HG03159 (cell line): ENCODE data around the gene AIG1.
A peak's percentile ranks its signal among the peaks of the same experiment; 100 is the strongest.
"Not testable (repeated sequence)": the region's sequence is repeated elsewhere in the genome, so short reads cannot be mapped to it uniquely, and the experiment has no call there.

Experiments
- ATAC-seq: cut with Tn5 transposase; IDR thresholded peaks from one replicate; pipeline ENCODE4 v1.9.1; 2021; ENCODE audit warnings: mild to moderate bottlenecking, moderate library complexity; ENCODE audit not compliant: unreplicated experiment

Gene AIG1

DNA sequence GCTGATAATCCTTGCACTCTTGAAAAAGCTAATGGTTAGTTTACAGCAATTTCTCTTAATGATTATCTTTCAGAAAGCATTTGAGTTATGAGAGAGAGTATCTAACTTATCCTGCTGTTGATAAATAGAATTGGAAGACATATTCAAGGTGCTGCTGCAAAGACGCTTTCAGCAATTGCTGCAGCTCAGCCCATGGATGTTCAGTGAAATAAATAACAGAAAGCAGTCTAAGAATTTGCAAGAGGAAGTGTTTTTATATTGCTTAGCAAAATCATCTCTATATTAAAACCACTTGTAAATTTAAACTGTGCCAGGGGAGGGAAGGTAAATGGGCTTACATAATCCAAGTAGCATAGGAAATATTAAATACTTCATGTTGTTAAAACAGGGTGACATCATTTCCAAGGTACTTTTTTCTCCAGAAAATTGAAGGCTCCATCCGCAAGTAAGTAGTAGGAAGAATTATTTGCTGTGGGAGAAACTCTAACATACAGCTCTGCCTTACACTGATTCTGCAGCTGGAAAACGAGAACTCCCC lies 201.3 kb downstream of the AIG1 start:
- no peak for ATAC-seq

DNA sequence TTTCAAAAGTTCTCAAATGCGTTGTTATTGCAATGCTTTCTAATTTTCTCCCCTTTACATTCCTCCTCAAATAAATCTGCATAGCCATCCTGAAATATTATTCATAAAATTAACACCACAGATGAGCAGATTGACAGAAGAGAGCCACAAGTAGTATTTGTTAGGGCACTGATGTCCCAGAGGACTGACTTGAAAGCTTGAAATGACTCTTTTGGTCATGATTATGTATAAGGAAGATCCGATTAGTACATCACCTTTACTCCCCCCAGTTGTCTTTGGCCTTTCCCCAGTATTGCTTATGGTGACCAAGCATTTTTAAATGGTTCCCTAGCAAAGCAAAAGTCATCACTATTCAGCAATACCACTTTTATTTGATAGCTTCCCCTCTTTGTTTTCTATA lies 202.2 kb downstream of the AIG1 start:
- no peak for ATAC-seq

DNA sequence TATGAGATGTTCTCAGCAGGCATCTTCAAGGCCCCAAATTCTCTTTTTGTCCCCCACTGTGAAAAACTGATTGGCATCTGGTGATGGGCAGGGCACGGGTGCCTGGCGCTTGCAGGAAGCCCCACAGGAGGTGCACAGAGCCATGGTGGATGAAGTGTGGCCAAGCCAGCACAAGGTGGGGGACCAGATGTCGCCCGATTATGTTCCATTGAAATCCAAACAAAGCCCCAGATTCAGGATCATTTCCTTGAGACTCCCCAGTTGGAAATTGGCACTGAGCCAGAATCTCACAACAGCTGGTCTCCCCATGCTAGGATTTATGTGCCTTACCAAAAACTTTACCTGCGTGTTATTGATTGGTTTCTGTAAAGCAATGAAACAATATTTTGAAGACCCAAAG lies 203.7 kb downstream of the AIG1 start:
- no peak for ATAC-seq

DNA sequence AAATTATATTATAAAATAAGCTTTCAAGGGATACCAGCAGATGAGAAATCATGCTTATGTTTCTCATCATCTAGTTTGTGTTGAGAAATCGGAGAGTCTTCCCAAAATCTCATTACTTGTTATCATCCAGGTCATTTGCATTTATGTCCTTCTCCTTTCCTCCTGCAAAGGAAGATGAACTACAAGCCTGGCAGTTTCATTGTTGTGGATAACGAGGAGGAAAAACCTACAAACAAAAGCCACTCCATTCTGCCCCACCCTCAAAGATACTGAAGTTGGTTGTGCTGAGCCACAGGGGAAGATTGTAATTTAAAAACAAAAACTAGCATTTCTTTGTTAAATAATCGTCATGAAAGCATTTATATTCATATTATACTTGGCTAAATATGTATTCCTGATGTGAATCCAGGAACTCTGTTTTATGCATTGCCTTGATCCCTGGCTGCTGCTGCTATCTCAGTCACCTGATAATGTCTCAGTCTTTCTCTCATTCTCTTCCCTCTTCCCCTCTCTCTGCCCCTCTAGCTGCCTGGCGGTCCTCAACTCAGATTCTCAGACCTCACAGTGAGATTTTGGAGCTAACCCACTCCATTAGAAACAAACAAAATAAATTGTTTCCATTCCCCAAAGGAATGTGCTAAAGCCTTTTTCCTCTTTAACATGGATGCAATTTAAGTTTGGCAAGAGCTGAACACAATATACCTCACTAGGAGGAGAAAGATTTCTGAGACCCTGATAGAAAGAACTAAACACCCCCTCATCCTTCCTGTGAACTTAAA lies 204.5 kb downstream of the AIG1 start:
- no peak for ATAC-seq

DNA sequence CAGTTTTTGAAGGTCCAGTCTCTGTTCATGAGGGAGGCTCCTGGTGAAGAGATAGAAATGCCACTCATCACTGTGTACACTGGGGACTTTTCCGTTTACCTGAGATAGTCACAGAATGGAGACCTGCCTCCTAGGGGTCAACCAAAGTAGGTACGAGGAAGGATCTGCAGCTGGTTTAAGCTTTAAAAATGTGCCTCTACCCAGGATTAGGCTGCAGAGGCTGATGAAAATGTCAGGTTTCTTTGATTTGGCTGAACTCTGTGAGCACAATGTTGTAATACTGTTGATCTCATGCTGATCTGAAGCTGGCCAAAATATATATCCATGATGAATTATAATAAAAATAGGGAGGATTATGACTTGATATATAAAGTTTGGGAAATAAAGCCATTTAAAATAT lies 207.1 kb downstream of the AIG1 start:
- ATAC-seq = no peak

DNA sequence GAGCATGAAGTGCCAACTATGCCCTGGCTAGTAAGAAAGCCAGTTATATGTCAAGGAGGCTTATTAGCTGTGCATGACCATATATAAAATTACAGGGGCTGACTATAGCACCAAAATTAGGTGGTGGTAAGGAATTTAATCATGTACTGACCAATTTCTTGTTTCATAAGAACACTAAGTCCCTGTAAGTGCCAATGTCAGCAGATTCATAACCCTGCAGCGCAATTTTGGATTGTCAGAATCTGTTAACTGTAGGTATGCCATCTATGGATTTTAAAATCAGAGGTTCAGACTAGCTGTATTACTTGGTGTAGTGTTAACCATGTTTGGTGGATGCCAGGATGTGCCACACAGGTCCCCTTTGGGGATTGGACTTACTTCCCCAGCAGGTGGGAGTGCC lies 207.8 kb downstream of the AIG1 start:
- ATAC-seq = no peak

DNA sequence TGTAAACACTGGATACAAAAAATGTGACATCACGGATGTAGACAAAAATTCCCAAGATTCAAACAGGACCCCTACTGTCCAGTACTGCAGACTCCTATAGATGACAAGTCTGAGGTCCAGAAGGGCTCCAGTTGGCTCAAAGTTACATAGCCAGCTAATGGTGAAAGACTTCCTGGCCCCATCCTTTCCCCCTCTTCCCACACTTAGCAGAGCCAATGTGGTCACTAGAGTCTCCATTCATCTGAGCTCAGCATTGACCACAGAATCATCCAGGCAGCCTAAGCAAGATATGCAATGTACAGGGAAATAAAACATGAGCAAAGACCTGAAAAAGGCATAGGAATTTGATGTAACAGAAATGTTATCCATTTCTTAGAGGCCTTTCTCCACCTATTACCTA lies 209.3 kb downstream of the AIG1 start:
- ATAC-seq = no peak

DNA sequence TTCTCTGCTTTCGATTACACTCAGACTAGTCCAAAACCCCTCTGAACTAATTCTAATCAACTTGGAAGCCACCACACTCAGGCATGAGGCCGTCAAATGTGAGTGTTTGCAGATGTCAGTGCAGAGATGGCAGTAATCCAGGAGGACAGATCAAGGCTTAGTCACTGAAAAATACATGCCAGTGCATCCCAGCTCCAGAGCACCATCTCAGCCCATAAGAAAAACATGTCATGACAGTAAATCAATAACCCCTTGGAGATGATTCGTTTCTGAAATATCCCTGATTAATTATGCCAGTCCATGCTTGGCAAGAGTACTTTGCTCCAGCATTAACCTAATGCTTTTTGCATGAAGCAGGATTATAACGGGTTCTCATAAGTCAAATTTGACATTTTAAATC lies 210.3 kb downstream of the AIG1 start:
- no peak for ATAC-seq

DNA sequence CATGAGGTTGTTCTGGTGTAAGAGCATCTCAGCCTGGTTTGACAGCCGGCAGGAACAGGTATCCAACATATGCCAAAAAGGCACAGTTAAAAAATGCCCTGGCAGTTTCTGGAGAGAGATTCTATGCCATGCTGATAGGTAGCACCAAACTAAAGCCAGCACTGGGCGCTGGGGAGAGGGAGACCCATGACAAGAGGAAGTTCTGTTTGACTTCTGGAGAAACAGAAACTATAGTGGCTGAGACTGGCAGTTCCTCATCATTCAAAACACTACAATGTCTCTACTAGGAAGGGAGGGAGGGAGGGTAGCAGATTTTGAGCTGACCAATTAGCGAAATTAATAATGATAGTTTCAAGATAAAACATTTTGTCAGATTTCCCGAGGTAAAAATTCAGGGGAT lies 215.7 kb downstream of the AIG1 start:
- peak; percentile 97 for ATAC-seq

DNA sequence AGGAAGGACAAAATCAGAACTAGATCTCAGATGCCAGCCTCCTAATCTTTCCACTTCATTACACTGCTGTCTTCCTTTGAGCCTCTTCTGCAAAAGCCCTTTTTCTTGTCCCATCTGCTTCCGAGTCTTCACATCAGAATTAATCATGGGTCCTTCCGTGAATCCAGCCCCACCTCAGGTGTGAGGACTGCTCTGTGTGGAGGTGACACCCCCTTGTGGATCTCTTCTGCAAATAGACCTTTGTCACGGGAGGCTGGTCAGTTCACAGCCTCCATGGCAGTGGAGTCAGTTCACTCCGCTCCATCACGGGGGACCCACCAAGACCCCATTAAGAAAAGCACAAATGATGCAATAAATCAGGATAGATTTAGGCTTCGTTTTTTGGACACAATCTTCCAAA lies 218.7 kb downstream of the AIG1 start:
- no peak for ATAC-seq

DNA sequence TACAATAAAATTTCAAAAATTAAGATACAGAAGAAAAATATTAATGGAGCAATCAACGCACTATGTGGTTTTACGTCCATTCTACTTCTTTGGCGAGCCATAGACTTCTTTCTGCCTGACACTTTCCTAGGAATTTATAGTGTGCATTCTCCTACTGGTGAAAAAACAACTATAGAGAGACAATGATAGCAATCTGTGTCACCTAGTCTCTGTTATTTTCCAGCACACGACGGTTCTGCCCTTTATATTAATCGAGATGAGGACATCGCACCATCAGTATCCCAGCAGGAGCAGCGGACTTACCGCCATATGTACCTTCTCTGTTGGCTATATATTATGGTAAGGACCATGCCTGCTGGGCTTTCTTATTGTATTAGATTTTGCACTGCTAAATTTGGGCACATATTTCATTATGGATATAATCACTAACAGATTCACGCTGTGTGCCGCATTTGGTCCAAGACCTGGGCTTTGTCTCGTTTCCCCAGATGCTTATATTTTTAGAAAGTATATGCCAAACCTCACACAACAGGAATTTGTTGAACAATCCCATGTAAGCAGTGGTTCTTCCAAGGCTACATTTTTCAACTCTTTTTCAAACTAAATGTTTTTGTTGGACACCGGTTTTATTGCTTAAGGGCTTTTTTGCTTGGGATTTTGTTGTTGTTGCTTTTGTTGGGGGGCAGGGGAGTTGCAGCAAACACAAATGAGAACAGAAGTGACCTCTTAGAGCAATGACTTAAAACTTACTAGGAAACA lies 223.4 kb downstream of the AIG1 start:
- no peak for ATAC-seq

DNA sequence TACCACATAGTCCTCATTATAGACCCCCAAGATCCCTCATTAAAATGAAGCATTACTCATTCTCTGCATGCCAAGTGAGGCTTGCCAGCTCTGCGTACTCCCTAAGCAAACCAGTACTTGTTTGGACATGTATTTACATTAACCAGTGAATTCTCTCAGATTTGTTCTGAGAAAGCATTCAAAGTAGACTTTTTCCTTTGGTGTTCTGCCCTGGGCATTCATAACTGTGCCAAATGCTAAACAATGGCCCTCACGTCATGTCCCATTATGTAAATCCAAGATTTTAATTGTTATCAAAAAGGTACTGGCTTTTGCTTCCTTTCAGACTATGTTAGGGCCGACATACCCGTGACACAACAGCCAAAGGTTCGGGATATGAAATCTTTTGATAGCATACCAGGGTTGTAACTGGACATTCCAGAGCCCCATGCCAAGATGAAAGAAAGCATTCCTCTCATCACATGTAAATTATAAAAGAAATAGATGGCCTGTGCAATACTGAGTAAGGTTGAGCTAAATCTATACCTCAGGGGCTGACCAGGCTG lies 225.6 kb downstream of the AIG1 start:
- ATAC-seq = no peak

DNA sequence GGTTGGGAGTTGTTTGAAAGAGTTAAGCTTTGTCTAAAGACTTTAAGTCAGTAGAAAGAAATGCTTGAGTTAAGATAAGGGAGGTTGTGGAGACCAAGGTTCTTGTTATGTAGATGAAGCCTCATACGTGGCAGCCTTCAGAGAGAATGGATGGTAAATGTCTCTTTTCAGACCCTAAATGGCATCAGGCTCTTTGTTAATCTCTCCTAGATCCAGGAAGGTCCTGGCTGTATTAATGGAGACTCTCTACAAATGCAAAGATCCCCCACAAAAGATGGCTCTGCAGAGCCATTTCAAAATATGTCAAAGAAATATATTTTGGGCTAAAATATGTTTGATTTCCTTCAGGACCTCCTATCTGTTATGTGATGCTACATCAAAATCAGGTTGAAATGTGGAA lies 228.2 kb downstream of the AIG1 start:
- no peak for ATAC-seq

DNA sequence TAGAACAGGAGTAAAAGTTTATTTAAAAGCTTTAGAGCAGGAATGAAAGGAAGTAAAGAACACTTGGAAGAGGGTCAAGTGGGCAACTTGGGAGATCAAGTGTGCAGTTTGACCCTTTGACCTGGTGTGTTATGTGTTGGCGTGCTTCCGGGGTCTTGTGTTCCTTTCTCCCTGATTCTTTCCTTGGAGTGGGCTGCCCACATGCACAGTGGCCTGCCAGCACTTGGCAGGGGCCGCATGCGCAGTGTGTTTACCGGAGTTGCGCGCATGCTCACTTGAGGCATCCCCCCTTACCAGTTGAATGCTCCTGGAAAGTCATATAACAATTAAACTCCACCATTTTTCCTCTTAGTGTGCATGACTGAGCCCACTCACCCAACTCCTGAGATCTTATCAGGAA lies 229.5 kb downstream of the AIG1 start:
- ATAC-seq = no peak

DNA sequence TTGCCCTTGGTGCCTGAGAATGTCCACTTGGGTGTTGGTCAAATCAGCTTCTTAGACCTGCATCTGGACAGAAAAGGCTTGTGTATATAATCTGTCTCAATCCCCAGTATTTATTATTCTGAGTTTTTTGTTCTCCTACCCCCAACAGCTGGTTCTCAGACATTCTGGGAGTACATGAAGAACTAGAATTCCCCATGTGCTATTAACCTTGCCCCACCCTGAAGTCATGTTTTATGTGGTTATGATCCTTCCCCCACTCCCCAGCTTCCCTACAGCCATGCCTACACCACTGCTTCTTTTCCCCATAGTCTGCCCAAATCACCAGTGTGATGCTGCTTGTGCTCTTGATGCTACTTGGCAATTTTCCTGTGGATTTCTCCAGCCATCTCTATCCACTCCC lies 232.8 kb downstream of the AIG1 start:
- ATAC-seq = no peak

DNA sequence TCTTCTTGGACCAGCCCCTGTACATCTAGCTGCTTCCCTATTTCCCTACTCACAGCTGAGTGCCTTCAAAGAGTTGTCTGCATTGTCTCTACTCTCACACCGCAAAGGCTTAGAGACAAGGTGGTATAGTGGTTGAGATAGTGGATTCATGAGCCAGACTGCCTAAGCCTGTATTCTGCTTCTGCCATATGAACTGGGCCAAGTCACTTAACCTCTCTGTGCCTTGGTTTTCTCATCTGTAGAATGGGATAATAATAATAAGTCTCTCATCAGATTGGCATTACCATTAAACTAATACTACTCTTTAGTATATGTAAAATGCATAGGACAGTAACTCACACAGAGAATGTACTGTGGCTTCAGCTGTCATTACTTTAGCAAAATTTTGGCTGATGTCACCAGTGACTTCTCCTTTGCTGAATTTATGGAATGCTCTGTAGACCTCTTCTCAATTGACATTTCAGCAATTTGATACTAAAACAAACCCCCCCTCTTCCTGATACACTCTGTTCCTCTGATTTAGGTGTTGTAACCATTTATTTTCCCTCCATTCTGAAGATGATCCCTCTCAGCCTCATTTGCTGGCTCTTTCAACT lies 233.7 kb downstream of the AIG1 start:
- no peak for ATAC-seq

DNA sequence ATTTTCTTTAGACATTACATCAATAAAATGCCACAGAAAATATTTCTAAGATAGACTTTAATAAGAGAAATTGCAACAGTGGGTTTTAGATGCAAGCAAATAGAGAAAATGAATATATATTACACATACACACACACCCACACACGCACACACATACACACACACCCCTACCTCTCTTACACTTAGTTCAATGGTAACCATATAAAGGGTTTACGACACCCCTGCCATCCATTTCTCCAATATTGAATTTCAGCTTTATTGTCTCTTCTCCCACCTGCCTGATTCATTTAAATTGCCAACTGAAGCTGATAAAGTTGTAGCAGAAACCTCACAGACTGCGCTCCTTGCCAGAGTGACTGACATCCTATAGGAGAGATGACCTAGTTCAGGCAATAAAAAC lies 235.2 kb downstream of the AIG1 start:
- no peak for ATAC-seq

DNA sequence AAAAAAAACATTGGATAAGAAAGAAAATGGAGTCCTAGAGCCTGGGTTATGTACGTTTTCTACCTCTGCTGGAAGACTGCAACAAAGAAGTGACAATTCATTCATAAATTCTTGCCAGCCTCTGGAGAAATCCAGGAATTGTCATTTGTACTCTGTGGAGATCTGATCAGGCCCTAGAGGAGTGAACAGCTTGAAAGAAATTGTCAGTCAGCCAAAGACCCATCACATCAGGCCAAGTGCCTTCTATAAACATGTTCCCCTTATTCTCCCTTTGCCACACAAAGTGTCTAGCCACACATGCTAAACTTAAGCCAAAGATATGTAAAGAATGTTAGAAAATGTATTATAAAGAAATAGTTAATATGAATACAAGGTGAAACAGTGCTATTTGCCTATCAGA lies 237.4 kb downstream of the AIG1 start:
- no peak for ATAC-seq

DNA sequence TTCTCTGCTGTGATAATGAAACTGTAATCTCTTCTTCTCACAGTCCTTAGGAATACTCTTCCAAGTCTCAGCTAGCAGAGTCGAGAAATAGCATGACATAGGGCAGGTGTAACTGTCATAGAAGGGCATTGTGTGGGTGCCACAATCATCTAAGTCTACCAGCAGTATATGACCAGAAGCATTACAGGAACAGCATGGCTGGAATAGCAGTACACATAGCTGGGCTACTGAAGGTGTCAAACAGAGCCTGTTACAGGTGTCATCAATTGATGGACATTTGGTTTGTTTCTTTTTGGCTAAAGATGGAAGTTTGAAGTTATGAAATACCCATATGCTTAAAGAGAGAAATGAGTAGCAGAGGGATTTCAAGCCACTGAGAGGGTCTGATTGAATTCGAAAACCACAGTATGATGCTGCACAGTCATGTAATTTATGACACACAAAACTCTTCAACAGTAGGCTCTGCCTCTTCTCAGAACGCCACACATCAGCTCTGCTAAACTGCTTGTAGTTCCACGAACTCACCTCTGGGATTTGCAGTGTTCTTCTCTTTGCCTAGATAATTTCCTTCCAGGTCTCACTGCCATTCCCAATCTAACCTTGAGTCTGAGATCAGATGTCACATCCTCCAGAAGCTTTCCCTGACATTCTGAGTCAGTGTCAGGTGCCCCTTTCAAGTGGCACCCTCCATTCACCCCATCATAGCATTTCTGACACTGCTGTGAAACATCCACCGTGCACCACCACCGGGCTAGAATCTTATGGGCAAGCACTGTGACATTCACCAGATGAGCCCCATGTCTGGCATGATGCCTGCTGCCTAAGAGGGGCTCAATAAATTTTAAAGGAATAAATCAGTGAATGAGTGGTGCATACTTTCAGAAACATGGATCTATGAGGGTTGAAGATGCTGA lies 238.8 kb downstream of the AIG1 start:
- ATAC-seq = no peak

DNA sequence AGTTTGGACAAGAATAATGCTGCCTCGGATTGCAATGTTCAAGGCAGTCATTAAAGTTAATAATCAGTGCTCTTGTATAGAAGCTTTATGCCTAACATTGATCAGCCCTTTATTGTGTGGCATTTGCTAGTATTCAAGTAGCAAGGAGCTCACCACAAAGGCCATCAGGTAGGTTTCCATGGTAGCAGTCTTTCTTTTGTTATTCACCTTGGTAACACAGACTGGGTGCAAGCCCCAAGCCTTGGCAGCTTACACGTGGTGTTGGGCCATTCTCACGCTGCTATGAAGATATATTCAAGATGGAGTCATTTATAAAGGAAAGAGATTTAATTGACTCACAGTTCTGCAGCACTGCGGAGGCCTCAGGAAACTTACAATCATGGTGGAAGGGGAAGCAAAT lies 240.5 kb downstream of the AIG1 start:
- ATAC-seq = no peak

DNA sequence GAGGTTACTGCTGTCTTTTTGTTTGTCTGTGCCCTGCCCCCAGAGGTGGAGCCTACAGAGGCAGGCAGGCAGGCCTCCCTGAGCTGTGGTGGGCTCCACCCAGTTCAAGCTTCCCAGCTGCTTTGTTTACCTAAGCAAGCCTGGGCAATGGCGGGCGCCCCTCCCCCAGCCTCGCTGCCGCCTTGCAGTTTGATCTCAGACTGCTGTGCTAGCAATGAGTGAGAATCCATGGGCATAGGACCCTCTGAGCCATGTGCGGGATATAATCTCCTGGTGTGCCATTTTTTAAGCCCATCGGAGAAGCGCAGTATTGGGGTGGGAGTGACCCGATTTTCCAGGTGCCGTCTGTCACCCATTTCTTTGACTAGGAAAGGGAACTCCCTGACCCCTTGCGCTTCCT lies 247.1 kb downstream of the AIG1 start:
- ATAC-seq = not testable (repeated sequence)
